ENCODE measurements around the gene EPB41L4B.

EPB41L4B gene

GRCh38 chr9:109166771-109167601 is 153.9 kb downstream of the EPB41L4B start, which contains the start of gene FRRS1L:
Gene FRRS1L, minus strand, starts transcription at chr9:109167249. Its CDS starts 111 bp downstream, at chr9:109167138.
- DNase-seq (ENCODE audit: low read depth in 2 of 2, low spot score in 1 of 2) = no peak

GRCh38 chr9:109166171-109166770 is 154.6 kb downstream of the EPB41L4B start:
- no peak for DNase-seq (ENCODE audit: low read depth in 2 of 2, low spot score in 1 of 2)

- no peak for DNase-seq (ENCODE audit: low read depth in 2 of 2, low spot score in 1 of 2)
Observed at GRCh38 chr9:109164042-109164441, 156.8 kb downstream of the EPB41L4B start.

GRCh38 chr9:109163194-109163593 is 157.7 kb downstream of the EPB41L4B start:
- no peak for DNase-seq (ENCODE audit: low read depth in 2 of 2, low spot score in 1 of 2)

- DNase-seq (ENCODE audit: low read depth in 2 of 2, low spot score in 1 of 2) = no peak
Observed at GRCh38 chr9:109162677-109163076, 158.2 kb downstream of the EPB41L4B start.

GRCh38 chr9:109161471-109161870 is 159.4 kb downstream of the EPB41L4B start:
- DNase-seq (ENCODE audit: low read depth in 2 of 2, low spot score in 1 of 2) = no peak

- no peak for DNase-seq (ENCODE audit: low read depth in 2 of 2, low spot score in 1 of 2)
Observed at GRCh38 chr9:109159583-109159982, 161.3 kb downstream of the EPB41L4B start.

- DNase-seq (ENCODE audit: low read depth in 2 of 2, low spot score in 1 of 2) = no peak
Observed at GRCh38 chr9:109158651-109159050, 162.2 kb downstream of the EPB41L4B start.

GRCh38 chr9:109156708-109157107 is 164.2 kb downstream of the EPB41L4B start:
- DNase-seq (ENCODE audit: low read depth in 2 of 2, low spot score in 1 of 2) = no peak

- DNase-seq (ENCODE audit: low read depth in 2 of 2, low spot score in 1 of 2) = no peak
Observed at GRCh38 chr9:109150925-109151545, 169.8 kb downstream of the EPB41L4B start.

- DNase-seq (ENCODE audit: low read depth in 2 of 2, low spot score in 1 of 2) = no peak
Observed at GRCh38 chr9:109149722-109150121, 171.1 kb downstream of the EPB41L4B start.

- no peak for DNase-seq (ENCODE audit: low read depth in 2 of 2, low spot score in 1 of 2)
Observed at GRCh38 chr9:109149089-109149488, 171.8 kb downstream of the EPB41L4B start.

- DNase-seq (ENCODE audit: low read depth in 2 of 2, low spot score in 1 of 2) = no peak
Observed at GRCh38 chr9:109145051-109145450, 175.8 kb downstream of the EPB41L4B start.

- DNase-seq (ENCODE audit: low read depth in 2 of 2, low spot score in 1 of 2) = no peak
Observed at GRCh38 chr9:109143881-109144562, 176.8 kb downstream of the EPB41L4B start.

- no peak for DNase-seq (ENCODE audit: low read depth in 2 of 2, low spot score in 1 of 2)
Observed at GRCh38 chr9:109141375-109141774, 179.5 kb downstream of the EPB41L4B start.

- no peak for DNase-seq (ENCODE audit: low read depth in 2 of 2, low spot score in 1 of 2)
Observed at GRCh38 chr9:109139851-109140250, 181.0 kb downstream of the EPB41L4B start.

- DNase-seq (ENCODE audit: low read depth in 2 of 2, low spot score in 1 of 2) = no peak
Observed at GRCh38 chr9:109138421-109138820, 182.4 kb downstream of the EPB41L4B start.

- no peak for DNase-seq (ENCODE audit: low read depth in 2 of 2, low spot score in 1 of 2)
Observed at GRCh38 chr9:109134167-109134578, 186.7 kb downstream of the EPB41L4B start.

- DNase-seq (ENCODE audit: low read depth in 2 of 2, low spot score in 1 of 2) = no peak
Observed at GRCh38 chr9:109133533-109133932, 187.3 kb downstream of the EPB41L4B start.

- no peak for DNase-seq (ENCODE audit: low read depth in 2 of 2, low spot score in 1 of 2)
Observed at GRCh38 chr9:109132567-109133021, 188.3 kb downstream of the EPB41L4B start.

- no peak for DNase-seq (ENCODE audit: low read depth in 2 of 2, low spot score in 1 of 2)
Observed at GRCh38 chr9:109129470-109130197, 191.2 kb downstream of the EPB41L4B start.
